AG04449 (cell line): ENCODE data around the gene AACS.

Experiments used
- CTCF ChIA-PET: fragments of 350-600 bp; formaldehyde crosslinking; extraction: SDS; loops from one replicate; lab custom pipeline; 2021; ENCODE audit warnings: antibody characterized with exemption; lab: Yijun Ruan, JAX
- POLR2A ChIA-PET: fragments of 400-600, 350-600 bp; formaldehyde crosslinking; extraction: SDS; loops from one replicate; lab custom pipeline; 2020; ENCODE audit warnings: antibody characterized with exemption, inconsistent platforms; lab: Yijun Ruan, JAX
- DNase-seq: peaks from one replicate; pipeline ENCODE4 v3.0.0-alpha.2; 2010; ENCODE audit warnings: low read depth, low spot score
- H3K4me3 ChIP-seq: 2 replicates; pipeline ENCODE4 v1.5.1; 2011; ENCODE audit warnings: low read depth, mild to moderate bottlenecking, control low read depth, low read length
- TF ChIP-seq, protein P1 (sequence below): IDR thresholded peaks from one replicate; pipeline ENCODE4 v1.5.1; 2011; ENCODE audit warnings: mild to moderate bottlenecking, moderate library complexity, low read length, control low read depth, inconsistent platforms; ENCODE audit not compliant: insufficient read depth; ENCODE audit errors: missing control alignments

AACS gene

DNA sequence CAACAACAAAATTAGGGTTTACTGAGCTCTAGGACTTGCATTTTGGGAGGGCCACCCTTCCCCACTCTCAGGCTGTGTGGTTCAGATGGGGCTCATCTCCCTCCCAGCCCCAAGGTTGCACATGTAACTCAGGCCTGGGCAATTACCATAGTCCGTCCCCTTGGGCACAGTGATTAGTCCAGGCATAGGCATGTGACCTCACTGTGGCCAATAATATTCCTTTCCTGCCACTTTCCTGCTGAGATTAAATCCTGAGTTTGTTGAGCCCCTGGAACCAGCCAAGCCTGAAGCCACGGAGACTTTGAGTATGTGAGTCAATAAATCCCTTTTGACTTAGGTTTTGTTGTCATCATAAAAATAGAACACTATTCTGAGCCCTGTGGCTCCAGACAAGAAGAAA lies 113.0 kb downstream of the AACS start:
- no peak for DNase-seq
- TF ChIP-seq, protein P1, sequence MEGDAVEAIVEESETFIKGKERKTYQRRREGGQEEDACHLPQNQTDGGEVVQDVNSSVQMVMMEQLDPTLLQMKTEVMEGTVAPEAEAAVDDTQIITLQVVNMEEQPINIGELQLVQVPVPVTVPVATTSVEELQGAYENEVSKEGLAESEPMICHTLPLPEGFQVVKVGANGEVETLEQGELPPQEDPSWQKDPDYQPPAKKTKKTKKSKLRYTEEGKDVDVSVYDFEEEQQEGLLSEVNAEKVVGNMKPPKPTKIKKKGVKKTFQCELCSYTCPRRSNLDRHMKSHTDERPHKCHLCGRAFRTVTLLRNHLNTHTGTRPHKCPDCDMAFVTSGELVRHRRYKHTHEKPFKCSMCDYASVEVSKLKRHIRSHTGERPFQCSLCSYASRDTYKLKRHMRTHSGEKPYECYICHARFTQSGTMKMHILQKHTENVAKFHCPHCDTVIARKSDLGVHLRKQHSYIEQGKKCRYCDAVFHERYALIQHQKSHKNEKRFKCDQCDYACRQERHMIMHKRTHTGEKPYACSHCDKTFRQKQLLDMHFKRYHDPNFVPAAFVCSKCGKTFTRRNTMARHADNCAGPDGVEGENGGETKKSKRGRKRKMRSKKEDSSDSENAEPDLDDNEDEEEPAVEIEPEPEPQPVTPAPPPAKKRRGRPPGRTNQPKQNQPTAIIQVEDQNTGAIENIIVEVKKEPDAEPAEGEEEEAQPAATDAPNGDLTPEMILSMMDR: no peak
- no peak overlapping the region for H3K4me3 ChIP-seq
- ChIA-PET POLR2A (no interaction called here), CTCF (no interaction called here)

DNA sequence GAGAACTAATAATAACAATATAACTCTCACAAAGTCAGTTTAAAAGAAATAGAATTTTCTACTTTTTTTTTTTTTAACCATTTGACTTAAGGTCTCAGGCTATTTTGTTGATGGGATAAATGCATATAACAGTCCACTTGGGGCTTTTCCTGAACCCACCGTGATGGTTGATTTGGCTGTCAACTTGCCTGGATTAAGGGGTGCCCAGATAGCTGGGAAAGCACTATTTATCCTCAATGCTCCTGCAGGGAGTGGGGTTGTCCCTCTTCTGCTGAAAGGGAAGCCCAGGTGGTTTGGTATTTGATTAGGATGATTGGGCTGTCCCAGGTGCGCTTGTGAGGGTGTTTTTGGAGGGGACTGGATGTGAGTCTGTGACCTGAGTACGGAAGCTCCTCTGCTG lies 114.9 kb downstream of the AACS start:
- POLR2A ChIA-PET: interaction anchor here (0.6 kb wide), 1 partner anchor 218 kb away, joined by 3 read pairs; no protein-coding TSS in a partner anchor
- H3K4me3 ChIP-seq: no peak overlapping the region
- TF ChIP-seq, protein P1: no peak
- no peak for DNase-seq
- CTCF ChIA-PET: interaction anchor here (1.5 kb wide), 1 partner anchor 227 kb away, joined by 3 read pairs; no protein-coding TSS in a partner anchor

DNA sequence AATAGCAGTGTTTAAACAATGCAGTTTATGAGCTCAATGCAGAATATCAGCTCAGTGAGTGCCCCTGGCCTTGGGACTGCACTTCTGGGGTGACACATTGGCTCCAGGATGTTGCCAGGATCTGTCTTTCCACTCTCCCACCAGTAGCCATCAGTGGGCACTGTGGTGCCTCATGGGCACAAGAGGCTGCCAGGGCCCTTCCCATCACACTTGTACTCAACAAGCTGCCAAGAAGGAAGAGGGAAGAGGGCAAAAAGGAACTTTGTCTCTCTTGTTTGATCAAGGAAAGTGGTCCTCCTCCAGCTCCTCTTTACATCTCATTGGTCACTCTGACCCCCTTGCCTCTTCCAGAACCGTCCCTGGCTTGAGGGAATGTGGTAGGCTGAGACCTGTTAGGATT lies 115.9 kb downstream of the AACS start:
- TF ChIP-seq, protein P1: no peak
- ChIA-PET CTCF (interaction anchor here (1.5 to 4.1 kb wide), 2 partner anchors 221 to 226 kb away, joined by 3 to 56 read pairs; no protein-coding TSS in a partner anchor), POLR2A (no interaction called here)
- H3K4me3 ChIP-seq: no peak overlapping the region
- DNase-seq: no peak

DNA sequence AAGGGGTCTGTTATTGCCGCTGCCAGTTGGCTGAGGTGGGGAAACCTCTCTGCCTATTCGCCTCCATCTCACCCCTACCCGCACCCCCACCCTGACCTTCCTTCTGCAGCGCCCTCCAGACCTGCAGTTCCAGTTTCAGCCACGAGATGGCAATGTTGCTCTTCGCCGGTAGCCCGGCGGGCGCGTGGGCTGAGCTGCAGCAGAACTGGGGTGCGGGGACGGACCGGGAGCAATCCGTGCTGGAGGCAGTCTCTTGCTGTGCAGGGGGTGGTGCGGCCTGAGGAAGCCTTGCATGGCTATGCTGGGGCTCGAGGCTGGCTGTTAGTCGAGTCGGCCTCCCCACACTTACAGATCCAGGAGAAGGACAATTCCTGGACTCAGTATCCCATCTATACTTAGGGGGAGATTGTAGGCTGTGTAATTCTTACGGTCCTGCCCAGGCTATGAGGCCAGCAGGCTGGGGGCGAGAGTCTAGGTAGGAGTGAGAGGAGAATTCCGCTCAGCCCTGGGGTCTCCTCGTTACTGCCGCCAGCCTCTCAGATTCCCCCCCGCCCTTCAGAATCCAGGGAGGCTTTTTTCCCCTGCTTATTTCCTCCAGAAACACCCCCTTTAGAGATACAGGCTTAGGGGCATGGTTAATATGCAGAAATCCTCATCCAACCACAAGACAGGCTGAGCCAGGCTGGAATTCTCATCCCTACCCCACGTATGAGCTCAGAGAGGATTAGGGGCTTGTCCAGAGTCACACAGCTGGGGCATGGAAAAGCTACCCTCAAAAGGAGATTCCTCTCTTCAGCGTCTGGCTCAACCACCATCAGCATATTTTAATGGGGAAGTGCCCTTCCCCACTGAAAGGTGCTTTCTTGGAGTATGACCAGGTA lies 118.2 kb downstream of the AACS start:
- POLR2A ChIA-PET: no interaction called here
- TF ChIP-seq, protein P1: peak; percentile 98
- H3K4me3 ChIP-seq: peak overlapping the region; percentile 8; the same call in 1 of the 2 replicates
- DNase-seq: peak; percentile 44
- CTCF ChIA-PET: interaction anchor here (0.6 to 4.1 kb wide), 21 partner anchors 9 to 1967 kb away, joined by 3 to 56 read pairs (median 4); no protein-coding TSS in a partner anchor

DNA sequence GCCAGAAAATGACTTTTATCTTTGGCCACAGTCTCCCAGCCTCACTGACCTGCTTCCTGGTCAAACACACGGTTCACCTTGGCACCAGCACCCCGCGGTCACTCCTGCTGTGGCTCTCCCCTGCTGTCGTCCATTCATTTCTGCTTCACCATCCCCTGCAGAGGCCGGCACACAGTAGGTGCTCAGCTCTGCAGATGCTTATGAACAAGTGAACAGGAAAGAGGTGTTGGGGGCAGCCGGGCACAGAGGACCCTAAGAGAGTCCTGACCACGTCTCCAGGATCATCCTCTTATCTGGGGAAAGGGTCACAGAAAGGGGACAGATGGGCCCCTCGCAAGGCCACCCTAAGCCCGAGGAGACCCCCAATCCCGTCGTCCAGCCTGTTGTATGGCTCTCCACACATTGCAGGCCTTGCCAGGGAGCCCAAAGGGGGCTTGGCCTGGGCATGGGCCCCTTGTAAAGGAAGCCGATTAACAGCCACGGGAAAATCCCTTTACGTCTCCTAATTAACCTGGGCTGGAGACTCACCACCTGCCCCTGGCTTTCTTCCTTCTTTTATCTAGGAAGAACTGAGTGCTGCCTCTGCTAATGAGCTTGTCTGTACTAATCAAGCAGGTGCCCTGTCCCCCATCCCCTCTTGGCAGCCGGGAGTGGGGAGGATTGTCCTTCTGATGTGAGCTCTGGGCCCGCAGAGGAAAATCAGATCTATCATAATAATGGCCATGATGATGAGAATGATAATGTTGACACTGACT lies 119.2 kb downstream of the AACS start:
- no peak for DNase-seq
- TF ChIP-seq, protein P1: no peak
- POLR2A ChIA-PET: no interaction called here
- no peak overlapping the region for H3K4me3 ChIP-seq
- CTCF ChIA-PET: interaction anchor here (1.1 to 4.1 kb wide), 11 partner anchors 9 to 1966 kb away, joined by 3 to 56 read pairs (median 3); no protein-coding TSS in a partner anchor
